IPS-11a (cell line): ENCODE results near the gene LRP1.

Source experiments
- H3K4me3 ChIP-seq: one replicate; pipeline ENCODE4 v1.5.1; 2013; ENCODE audit warnings: low read depth, low read length, control low read depth

LRP1 gene

GRCh38 chr12:57093415-57094207 is 34.7 kb upstream of the LRP1 start:
- H3K4me3 ChIP-seq = no peak overlapping the region

- no peak overlapping the region for H3K4me3 ChIP-seq
Observed at GRCh38 chr12:57094208-57095160, 33.8 kb upstream of the LRP1 start.

GRCh38 chr12:57095440-57095839 is 32.8 kb upstream of the LRP1 start:
- H3K4me3 ChIP-seq = no peak overlapping the region

GRCh38 chr12:57096099-57096572 is 32.1 kb upstream of the LRP1 start:
- no peak overlapping the region for H3K4me3 ChIP-seq

GRCh38 chr12:57096748-57097553 is 31.3 kb upstream of the LRP1 start:
- H3K4me3 ChIP-seq = no peak overlapping the region

GRCh38 chr12:57097554-57097835 is 30.8 kb upstream of the LRP1 start:
- H3K4me3 ChIP-seq = no peak overlapping the region

GRCh38 chr12:57098546-57098945 is 29.7 kb upstream of the LRP1 start:
- H3K4me3 ChIP-seq = no peak overlapping the region

- H3K4me3 ChIP-seq = no peak overlapping the region
Observed at GRCh38 chr12:57099047-57099714, 29.1 kb upstream of the LRP1 start.

- no peak overlapping the region for H3K4me3 ChIP-seq
Observed at GRCh38 chr12:57099766-57100165, 28.5 kb upstream of the LRP1 start.

- no peak overlapping the region for H3K4me3 ChIP-seq
Observed at GRCh38 chr12:57101892-57102695, 26.2 kb upstream of the LRP1 start.

- no peak overlapping the region for H3K4me3 ChIP-seq
Observed at GRCh38 chr12:57103856-57104255, 24.4 kb upstream of the LRP1 start.

- no peak overlapping the region for H3K4me3 ChIP-seq
Observed at GRCh38 chr12:57104292-57104910, 23.9 kb upstream of the LRP1 start.

- no peak overlapping the region for H3K4me3 ChIP-seq
Observed at GRCh38 chr12:57105011-57105753, 23.1 kb upstream of the LRP1 start.

GRCh38 chr12:57106021-57106708 is 22.1 kb upstream of the LRP1 start:
- H3K4me3 ChIP-seq = no peak overlapping the region

- no peak overlapping the region for H3K4me3 ChIP-seq
Observed at GRCh38 chr12:57107456-57108155, 20.7 kb upstream of the LRP1 start.

GRCh38 chr12:57109207-57110103 is 18.8 kb upstream of the LRP1 start:
- H3K4me3 ChIP-seq = no peak overlapping the region
